Measurements from ENCODE around the gene ADAMTS17.

DNA sequence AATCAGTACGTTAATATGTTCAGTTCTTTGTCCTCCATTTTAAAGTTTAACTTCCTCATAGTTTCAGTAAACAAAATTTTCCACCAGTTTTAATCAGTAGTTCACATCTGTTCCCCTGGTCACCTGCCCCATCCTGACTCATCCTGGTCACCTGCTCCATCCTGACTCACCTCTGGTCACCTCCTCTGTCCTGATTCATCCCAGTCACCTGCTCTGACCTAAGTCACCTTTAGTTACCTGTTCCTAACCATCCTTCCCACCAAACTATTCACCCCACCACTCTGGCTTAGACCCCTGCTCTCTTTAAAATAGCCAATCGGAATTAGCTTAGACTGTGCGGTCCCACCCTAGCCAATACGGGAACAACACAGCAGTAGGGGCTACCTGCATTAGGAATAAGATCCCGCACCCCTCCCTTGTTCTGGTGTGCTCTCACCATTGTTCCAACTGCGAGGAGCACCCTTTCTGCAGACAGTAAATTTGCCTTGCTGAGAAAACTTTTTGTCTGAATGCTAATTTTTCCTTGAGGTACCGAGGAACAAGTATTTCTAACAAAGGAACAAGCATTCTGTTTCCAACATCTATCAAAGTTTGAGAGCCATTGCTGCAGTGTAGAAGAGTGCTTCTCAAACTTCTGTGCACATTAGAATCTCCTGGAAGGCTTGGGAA lies 169.3 kb downstream of the ADAMTS17 start:
- TF ChIP-seq RXRA (IDR thresholded peaks at IDR 0.05) (no peak), EGR1 (IDR thresholded peaks at IDR 0.05; ENCODE audit: low read depth in 2 of 2) (no peak), SP1 (IDR thresholded peaks at IDR 0.05) (no peak), RAD21 (IDR thresholded peaks at IDR 0.05) (no peak), TAF1 (conservative IDR thresholded peaks at IDR 0.05) (no peak)
- TF ChIP-seq, protein P1, sequence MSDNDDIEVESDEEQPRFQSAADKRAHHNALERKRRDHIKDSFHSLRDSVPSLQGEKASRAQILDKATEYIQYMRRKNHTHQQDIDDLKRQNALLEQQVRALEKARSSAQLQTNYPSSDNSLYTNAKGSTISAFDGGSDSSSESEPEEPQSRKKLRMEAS (IDR thresholded peaks at IDR 0.05): no peak
- TF ChIP-seq, protein P2, sequence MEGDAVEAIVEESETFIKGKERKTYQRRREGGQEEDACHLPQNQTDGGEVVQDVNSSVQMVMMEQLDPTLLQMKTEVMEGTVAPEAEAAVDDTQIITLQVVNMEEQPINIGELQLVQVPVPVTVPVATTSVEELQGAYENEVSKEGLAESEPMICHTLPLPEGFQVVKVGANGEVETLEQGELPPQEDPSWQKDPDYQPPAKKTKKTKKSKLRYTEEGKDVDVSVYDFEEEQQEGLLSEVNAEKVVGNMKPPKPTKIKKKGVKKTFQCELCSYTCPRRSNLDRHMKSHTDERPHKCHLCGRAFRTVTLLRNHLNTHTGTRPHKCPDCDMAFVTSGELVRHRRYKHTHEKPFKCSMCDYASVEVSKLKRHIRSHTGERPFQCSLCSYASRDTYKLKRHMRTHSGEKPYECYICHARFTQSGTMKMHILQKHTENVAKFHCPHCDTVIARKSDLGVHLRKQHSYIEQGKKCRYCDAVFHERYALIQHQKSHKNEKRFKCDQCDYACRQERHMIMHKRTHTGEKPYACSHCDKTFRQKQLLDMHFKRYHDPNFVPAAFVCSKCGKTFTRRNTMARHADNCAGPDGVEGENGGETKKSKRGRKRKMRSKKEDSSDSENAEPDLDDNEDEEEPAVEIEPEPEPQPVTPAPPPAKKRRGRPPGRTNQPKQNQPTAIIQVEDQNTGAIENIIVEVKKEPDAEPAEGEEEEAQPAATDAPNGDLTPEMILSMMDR (IDR thresholded peaks at IDR 0.05; ENCODE audit: low read depth, low read length, missing input control): no peak
- TF ChIP-seq, protein P3, sequence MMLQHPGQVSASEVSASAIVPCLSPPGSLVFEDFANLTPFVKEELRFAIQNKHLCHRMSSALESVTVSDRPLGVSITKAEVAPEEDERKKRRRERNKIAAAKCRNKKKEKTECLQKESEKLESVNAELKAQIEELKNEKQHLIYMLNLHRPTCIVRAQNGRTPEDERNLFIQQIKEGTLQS (IDR thresholded peaks at IDR 0.05): no peak
- TF ChIP-seq, protein P4, sequence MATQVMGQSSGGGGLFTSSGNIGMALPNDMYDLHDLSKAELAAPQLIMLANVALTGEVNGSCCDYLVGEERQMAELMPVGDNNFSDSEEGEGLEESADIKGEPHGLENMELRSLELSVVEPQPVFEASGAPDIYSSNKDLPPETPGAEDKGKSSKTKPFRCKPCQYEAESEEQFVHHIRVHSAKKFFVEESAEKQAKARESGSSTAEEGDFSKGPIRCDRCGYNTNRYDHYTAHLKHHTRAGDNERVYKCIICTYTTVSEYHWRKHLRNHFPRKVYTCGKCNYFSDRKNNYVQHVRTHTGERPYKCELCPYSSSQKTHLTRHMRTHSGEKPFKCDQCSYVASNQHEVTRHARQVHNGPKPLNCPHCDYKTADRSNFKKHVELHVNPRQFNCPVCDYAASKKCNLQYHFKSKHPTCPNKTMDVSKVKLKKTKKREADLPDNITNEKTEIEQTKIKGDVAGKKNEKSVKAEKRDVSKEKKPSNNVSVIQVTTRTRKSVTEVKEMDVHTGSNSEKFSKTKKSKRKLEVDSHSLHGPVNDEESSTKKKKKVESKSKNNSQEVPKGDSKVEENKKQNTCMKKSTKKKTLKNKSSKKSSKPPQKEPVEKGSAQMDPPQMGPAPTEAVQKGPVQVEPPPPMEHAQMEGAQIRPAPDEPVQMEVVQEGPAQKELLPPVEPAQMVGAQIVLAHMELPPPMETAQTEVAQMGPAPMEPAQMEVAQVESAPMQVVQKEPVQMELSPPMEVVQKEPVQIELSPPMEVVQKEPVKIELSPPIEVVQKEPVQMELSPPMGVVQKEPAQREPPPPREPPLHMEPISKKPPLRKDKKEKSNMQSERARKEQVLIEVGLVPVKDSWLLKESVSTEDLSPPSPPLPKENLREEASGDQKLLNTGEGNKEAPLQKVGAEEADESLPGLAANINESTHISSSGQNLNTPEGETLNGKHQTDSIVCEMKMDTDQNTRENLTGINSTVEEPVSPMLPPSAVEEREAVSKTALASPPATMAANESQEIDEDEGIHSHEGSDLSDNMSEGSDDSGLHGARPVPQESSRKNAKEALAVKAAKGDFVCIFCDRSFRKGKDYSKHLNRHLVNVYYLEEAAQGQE (IDR thresholded peaks at IDR 0.05): no peak
